ENCODE measurements around the gene SLC9A9. TPM values are rescaled to one million over a fixed set of nuclear protein-coding genes. Genes with fewer than 3 reads are reported as not detected.
A peak's percentile ranks its signal among the peaks of the same experiment; 100 is the strongest.

Gene SLC9A9
- total and polyA plus RNA-seq, 10 donors, result 10.8 to 58.2 (median 44.7) TPM

DNA sequence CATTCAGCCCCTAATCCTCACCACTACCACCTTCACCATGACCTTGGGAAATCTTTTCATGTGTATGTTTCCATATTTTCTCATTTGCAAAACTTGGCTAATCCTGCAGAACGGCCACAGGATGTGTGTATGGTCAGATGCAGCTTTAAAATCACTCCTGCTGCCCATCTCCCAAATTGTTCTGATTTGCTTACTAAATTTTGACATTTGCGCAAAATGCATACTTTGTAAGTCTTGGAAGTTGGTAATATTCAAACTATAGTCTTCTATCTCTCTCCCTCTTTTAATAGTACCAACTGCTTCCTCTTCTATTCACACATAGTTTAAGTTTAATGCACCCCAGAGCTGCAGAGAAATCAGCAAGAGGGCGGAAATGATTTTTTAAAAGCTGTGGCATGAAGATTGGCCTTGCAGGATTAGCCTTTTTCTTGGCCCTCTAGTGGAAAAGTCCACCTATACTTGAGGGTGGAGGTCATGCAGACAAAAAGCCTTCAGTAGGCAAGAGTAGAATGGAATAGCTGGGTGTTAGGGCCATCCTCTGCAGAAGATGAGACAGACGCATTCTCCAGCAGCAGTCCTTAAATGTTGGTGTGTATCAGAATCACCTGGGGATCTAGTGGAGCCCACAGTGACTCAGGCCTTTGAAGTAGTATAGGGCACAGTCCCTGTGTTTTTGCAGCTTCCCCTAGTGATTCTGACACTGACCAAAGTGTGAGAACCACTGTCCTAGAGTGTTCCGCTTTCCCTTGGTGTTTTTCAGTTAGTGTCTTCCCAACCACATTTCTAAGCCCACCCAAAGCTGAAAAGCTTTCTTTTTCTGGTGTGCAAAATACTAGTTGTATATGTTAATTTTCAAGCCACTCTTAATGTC lies 547.0 kb downstream of the SLC9A9 start:
- Histone ChIP-seq H3K36me3 (no peaks in the 10 kb centered on the region), H3K27me3 (replicated peaks in 1 of 7) (no peaks in the 10 kb centered on the region), H3K9me3 (no peaks in the 10 kb centered on the region), H3K27ac (peak overlapping the region in 1 of 8 donors; percentile 54), H3K4me3 (no peak overlapping the region), H3K4me1 (peaks cover 12 to 64% (median 24%) of the 10 kb centered on the region in 6 donors)
- TF ChIP-seq POLR2AphosphoS5 (IDR thresholded peaks at IDR 0.05), result no peak
- no peak for TF ChIP-seq POLR2A (IDR thresholded peaks at IDR 0.05)
- TF ChIP-seq, protein P1, sequence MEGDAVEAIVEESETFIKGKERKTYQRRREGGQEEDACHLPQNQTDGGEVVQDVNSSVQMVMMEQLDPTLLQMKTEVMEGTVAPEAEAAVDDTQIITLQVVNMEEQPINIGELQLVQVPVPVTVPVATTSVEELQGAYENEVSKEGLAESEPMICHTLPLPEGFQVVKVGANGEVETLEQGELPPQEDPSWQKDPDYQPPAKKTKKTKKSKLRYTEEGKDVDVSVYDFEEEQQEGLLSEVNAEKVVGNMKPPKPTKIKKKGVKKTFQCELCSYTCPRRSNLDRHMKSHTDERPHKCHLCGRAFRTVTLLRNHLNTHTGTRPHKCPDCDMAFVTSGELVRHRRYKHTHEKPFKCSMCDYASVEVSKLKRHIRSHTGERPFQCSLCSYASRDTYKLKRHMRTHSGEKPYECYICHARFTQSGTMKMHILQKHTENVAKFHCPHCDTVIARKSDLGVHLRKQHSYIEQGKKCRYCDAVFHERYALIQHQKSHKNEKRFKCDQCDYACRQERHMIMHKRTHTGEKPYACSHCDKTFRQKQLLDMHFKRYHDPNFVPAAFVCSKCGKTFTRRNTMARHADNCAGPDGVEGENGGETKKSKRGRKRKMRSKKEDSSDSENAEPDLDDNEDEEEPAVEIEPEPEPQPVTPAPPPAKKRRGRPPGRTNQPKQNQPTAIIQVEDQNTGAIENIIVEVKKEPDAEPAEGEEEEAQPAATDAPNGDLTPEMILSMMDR (IDR thresholded peaks at IDR 0.05 in 8 of 11, conservative IDR thresholded peaks at IDR 0.05 in 3 of 11), result no peak
- no peak for DNase-seq
- WGBS, 5 donors, result 75 to 84% (median 83%) methylated on average over 5 of the region's 5 CpGs
- intact Hi-C loops (cut with DNase I; ENCODE audit: low total_unique reads), result no loop called here

DNA sequence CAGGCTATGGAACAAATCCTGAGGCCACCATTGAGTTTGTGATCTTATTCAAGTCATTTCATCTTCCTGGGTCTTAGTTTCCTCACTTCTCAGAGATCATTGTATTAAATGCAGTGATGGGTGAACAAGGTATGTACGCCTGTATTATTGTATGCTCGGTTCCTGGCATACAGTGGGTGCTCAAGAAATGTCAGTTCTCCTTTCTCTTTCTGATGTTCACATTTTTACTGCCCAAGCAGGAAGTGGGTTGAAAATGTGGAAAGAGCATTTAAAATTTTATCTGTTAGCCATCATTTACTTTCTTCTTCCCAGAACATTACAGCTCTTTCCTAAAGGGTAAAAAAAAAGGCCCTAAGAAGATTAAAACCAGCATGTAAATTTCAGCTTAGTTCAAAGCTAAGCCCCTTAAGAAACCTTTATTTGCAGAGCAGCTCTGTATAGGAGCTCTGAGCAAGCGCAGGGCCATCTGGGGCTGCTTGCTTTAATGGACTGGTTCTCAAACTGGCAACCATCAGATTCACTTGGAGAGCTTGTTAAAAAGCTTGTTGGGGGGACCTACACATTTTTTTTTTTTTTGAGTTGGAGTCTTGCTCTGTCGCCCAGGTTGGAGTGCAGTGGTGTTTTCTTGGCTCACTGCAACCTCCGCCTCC lies 549.3 kb downstream of the SLC9A9 start:
- peak overlapping the region in 1 of 8 donors; percentile 9 for H3K27ac ChIP-seq
- no peak for DNase-seq
- 74 to 80% (median 78%) methylated on average over 5 of the region's 5 CpGs for WGBS, 5 donors
- H3K27me3 ChIP-seq (replicated peaks in 1 of 7), result no peaks in the 10 kb centered on the region
- no peak overlapping the region for H3K4me3 ChIP-seq
- H3K9me3 ChIP-seq, result no peaks in the 10 kb centered on the region
- intact Hi-C loops (cut with DNase I; ENCODE audit: low total_unique reads), result no loop called here
- TF ChIP-seq, protein P1 (IDR thresholded peaks at IDR 0.05 in 8 of 11, conservative IDR thresholded peaks at IDR 0.05 in 3 of 11), result no peak
- no peak for TF ChIP-seq POLR2A (IDR thresholded peaks at IDR 0.05)
- no peak for TF ChIP-seq POLR2AphosphoS5 (IDR thresholded peaks at IDR 0.05)
- H3K36me3 ChIP-seq, result no peaks in the 10 kb centered on the region
- peaks cover 12 to 73% (median 20%) of the 10 kb centered on the region in 6 donors for H3K4me1 ChIP-seq

- Histone ChIP-seq H3K4me3 (no peak overlapping the region), H3K4me1 (peaks cover 10 to 72% (median 17%) of the 10 kb centered on the region in 6 donors), H3K27ac (peak overlapping the region in 1 of 8 donors; percentile 9), H3K27me3 (replicated peaks in 1 of 7) (no peaks in the 10 kb centered on the region), H3K36me3 (no peaks in the 10 kb centered on the region), H3K9me3 (no peaks in the 10 kb centered on the region)
- intact Hi-C loops (cut with DNase I; ENCODE audit: low total_unique reads), result no loop called here
- TF ChIP-seq, protein P1 (IDR thresholded peaks at IDR 0.05 in 8 of 11, conservative IDR thresholded peaks at IDR 0.05 in 3 of 11), result no peak
- TF ChIP-seq POLR2AphosphoS5 (IDR thresholded peaks at IDR 0.05) (no peak), POLR2A (IDR thresholded peaks at IDR 0.05) (no peak)
- no peak for DNase-seq
Measured at GRCh38 chr3:143298380-143298779, 549.9 kb downstream of the SLC9A9 start.
